GM12872 (cell line): ENCODE results near the gene AFF4.

Experiments used
- TF ChIP-seq, protein P1 (sequence below): IDR thresholded peaks from 3 replicates; pipeline ENCODE4 v1.5.1; 2011; ENCODE audit warnings: low read depth, mild to moderate bottlenecking, low read length, moderate library complexity; ENCODE audit not compliant: insufficient read depth

AFF4 gene

DNA sequence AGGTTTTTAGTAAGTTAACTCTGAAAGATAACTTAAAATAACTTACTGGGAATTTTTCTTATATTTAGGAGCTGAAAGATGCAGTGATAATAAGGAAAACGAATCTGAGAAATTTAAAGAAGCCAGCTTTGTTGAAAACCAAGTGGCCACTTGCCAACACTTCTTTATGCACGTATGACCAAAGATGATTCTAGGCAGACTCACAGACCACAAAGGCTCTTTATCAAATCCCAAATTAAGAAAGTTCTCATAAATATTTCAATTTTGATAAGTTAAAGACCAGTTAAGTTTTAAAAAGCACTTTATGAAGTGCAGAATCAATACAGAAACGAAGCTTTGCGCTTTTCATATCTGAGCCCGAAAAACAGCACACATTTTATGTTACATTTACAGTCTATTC lies 1.5 kb downstream of the AFF4 start:
- TF ChIP-seq, protein P1, sequence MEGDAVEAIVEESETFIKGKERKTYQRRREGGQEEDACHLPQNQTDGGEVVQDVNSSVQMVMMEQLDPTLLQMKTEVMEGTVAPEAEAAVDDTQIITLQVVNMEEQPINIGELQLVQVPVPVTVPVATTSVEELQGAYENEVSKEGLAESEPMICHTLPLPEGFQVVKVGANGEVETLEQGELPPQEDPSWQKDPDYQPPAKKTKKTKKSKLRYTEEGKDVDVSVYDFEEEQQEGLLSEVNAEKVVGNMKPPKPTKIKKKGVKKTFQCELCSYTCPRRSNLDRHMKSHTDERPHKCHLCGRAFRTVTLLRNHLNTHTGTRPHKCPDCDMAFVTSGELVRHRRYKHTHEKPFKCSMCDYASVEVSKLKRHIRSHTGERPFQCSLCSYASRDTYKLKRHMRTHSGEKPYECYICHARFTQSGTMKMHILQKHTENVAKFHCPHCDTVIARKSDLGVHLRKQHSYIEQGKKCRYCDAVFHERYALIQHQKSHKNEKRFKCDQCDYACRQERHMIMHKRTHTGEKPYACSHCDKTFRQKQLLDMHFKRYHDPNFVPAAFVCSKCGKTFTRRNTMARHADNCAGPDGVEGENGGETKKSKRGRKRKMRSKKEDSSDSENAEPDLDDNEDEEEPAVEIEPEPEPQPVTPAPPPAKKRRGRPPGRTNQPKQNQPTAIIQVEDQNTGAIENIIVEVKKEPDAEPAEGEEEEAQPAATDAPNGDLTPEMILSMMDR: no peak

DNA sequence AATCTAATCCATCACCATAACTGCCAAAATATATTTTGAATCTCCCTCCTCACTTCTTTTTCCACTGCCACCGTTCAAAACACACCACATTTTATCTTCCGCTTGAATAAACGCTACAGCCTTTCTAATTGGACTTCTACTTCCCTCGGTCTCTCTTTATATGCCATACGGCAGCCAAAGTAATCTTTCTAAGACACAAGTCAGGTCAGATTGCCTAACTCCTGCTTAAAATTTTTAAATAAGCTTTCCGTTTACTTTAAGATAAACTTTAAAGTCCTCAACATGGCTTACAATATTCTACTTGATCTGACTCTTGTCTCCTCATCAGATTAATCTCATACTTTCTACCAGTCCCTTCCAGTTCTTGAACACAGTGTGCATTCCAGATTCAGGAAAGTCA lies 9.7 kb downstream of the AFF4 start:
- TF ChIP-seq, protein P1: no peak

- TF ChIP-seq, protein P1: no peak
Observed at GRCh38 chr5:132952829-132953228, 10.6 kb downstream of the AFF4 start.

DNA sequence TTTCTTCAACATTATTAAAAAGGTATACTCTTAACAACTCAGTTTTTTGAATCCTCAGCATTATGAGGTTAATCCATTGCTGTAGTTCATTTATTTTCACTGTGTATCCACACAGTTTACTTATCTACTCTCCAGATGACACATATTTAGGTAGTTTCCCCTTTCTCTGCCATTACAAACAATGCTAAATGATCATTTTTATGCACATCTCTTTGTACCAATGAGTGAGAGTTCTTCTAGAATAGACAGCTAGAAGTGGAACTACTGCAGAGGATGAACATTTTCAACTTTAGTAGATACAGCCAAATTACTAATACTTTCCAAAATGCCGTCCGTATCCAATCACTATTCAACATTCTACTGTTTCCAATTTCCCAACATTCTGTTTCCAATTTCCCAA lies 11.5 kb downstream of the AFF4 start:
- TF ChIP-seq, protein P1: no peak

- TF ChIP-seq, protein P1: no peak
Observed at GRCh38 chr5:132949136-132949535, 14.3 kb downstream of the AFF4 start.

GRCh38 chr5:132947671-132948070 lies 15.8 kb downstream of the AFF4 start:
- TF ChIP-seq, protein P1: no peak

- TF ChIP-seq, protein P1: no peak
Observed at GRCh38 chr5:132943362-132944022, 19.9 kb downstream of the AFF4 start.

DNA sequence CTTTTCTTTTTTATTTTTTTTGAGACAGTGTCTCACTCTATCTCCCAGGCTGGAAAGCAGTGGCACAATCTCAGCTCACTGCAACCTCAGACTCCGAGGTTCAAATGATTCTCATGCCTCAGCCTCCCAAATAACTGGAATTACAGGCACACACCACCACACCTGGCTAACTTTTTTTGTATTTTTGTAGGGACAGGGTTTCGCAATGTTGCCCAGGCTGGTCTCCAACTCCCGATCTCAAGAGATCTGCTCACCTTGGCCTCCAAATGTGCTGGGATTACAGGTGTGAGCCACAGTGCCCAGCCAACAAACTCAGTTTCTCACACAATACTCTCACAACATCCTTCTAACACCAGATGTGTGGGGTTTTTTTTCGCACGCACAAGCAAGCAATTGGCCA lies 22.1 kb downstream of the AFF4 start:
- TF ChIP-seq, protein P1: no peak
